SK-N-SH (cell line): ENCODE measurements around the gene CRYGD. TPM values are rescaled to one million over a fixed set of nuclear protein-coding genes. Genes with fewer than 3 reads are reported as not detected.
"Not testable (repeated sequence)": the region's sequence is repeated elsewhere in the genome, so short reads cannot be mapped to it uniquely, and the experiment has no call there.

Experiments
- CTCF ChIA-PET: fragments of 300-600, 350-600 bp; formaldehyde crosslinking; extraction: SDS; loops from one replicate; lab custom pipeline; 2021; lab: Yijun Ruan, JAX
- POLR2A ChIA-PET: fragments of 350-600 bp; sonication (Branson Sonifier 250); formaldehyde crosslinking; extraction: SDS; loops from one replicate; lab custom pipeline; 2020; ENCODE audit warnings: antibody characterized with exemption, inconsistent platforms; lab: Yijun Ruan, JAX
- DNase-seq: peaks from one replicate; pipeline ENCODE4 v3.0.0; 2012
- H2AFZ ChIP-seq: fragments of 200-600 bp; sonication (generic); 2 replicates; pipeline ENCODE4 v1.8.1; 2016; ENCODE audit warnings: antibody characterized with exemption, mild to moderate bottlenecking, low read depth
- H3F3A ChIP-seq: fragments of 200-600 bp; sonication (generic); replicated peaks from 2 replicates; pipeline ENCODE3; 2016; ENCODE audit warnings: antibody characterized with exemption, mild to moderate bottlenecking; ENCODE audit not compliant: insufficient read depth
- H3K27ac ChIP-seq, 2 experiments: fragments of 200-500 bp in 1 of 2; fragments of 200-600 bp in 1 of 2; sonication (Bioruptor generic) in 1 of 2; sonication (generic), shearing (Covaris generic) in 1 of 2; 2 replicates each; pipeline versions ENCODE4 v1.5.1 to v1.6.1; 2014 to 2016; ENCODE audit warnings: low read depth in 2 of 2, inconsistent platforms in 1 of 2, low read length in 1 of 2, mild to moderate bottlenecking in 1 of 2, mixed read lengths in 1 of 2
- H3K27me3 ChIP-seq: fragments of 200-600 bp; sonication (generic), shearing (Covaris generic); 2 replicates; pipeline ENCODE4 v1.6.1; 2016; ENCODE audit warnings: mixed run types; ENCODE audit not compliant: insufficient read depth
- H3K36me3 ChIP-seq, 2 experiments: fragments of 200-500 bp in 1 of 2; fragments of 200-600 bp in 1 of 2; sonication (Bioruptor generic) in 1 of 2; sonication (generic) in 1 of 2; replicated peaks in 1 of 2; 2 replicates each; pipeline versions ENCODE3 to v1.5.1; 2014 to 2016; ENCODE audit warnings: low read length in 1 of 2, mild to moderate bottlenecking in 1 of 2; ENCODE audit not compliant: insufficient read depth in 2 of 2, control insufficient read depth in 1 of 2
- H3K4me1 ChIP-seq, 2 experiments: fragments of 200-500 bp in 1 of 2; fragments of 200-600 bp in 1 of 2; sonication (Bioruptor generic) in 1 of 2; sonication (generic), shearing (Covaris generic) in 1 of 2; 2 replicates each; pipeline versions ENCODE4 v1.5.1 to v1.6.1; 2014 to 2016; ENCODE audit warnings: low read depth in 1 of 2, low read length in 1 of 2, mixed run types in 1 of 2; ENCODE audit not compliant: insufficient read depth in 2 of 2, control insufficient read depth in 1 of 2
- H3K4me2 ChIP-seq: fragments of 200-600 bp; sonication (generic), shearing (Covaris generic); 2 replicates; pipeline ENCODE4 v1.6.1; 2017; ENCODE audit warnings: mixed run types
- H3K4me3 ChIP-seq, 2 experiments: fragments of 200-500 bp in 1 of 2; fragments of 200-600 bp in 1 of 2; sonication (Bioruptor generic) in 1 of 2; sonication (generic), shearing (Covaris generic) in 1 of 2; 2 replicates each; pipeline versions ENCODE4 v1.5.1 to v1.8.1; 2014 to 2016; ENCODE audit warnings: low read depth in 2 of 2, inconsistent platforms in 1 of 2, low read length in 1 of 2, mild to moderate bottlenecking in 1 of 2, mixed read lengths in 1 of 2, moderate library complexity in 1 of 2
- H3K79me2 ChIP-seq: fragments of 200-600 bp; sonication (generic); 2 replicates; pipeline ENCODE4 v1.8.1; 2017; ENCODE audit warnings: mild to moderate bottlenecking; ENCODE audit not compliant: insufficient read depth
- H3K9ac ChIP-seq: fragments of 200-600 bp; sonication (generic); 2 replicates; pipeline ENCODE4 v1.6.1; 2017; ENCODE audit warnings: mixed run types
- H3K9me2 ChIP-seq: fragments of 200-600 bp; sonication (generic); 2 replicates; pipeline ENCODE4 v1.6.1; 2017; ENCODE audit warnings: mixed run types
- H3K9me3 ChIP-seq: fragments of 200-600 bp; sonication (generic); 2 replicates; pipeline ENCODE4 v1.6.1; 2017; ENCODE audit warnings: mixed run types, mild to moderate bottlenecking, moderate library complexity
- H4K20me1 ChIP-seq: fragments of 200-600 bp; sonication (generic); 2 replicates; pipeline ENCODE4 v1.6.1; 2017; ENCODE audit warnings: mild to moderate bottlenecking, mixed run types; ENCODE audit not compliant: insufficient read depth
- EP300 ChIP-seq, 2 experiments: IDR thresholded peaks; 2 replicates each; pipeline versions ENCODE4 v1.4.0 to v1.6.1; 2012; ENCODE audit warnings: borderline replicate concordance in 1 of 2, low read depth in 1 of 2, low read length in 1 of 2
- FOSL2 ChIP-seq: IDR thresholded peaks from 2 replicates; pipeline ENCODE4 v1.4.0; 2012; ENCODE audit warnings: low read depth, mild to moderate bottlenecking, moderate library complexity, borderline replicate concordance
- GABPA ChIP-seq: IDR thresholded peaks from 2 replicates; pipeline ENCODE4 v1.4.0; 2012; ENCODE audit warnings: low read depth, mild to moderate bottlenecking
- NFIC ChIP-seq: IDR thresholded peaks from 2 replicates; pipeline ENCODE4 v1.4.0; 2012; ENCODE audit warnings: borderline replicate concordance
- NRF1 ChIP-seq: IDR thresholded peaks from 2 replicates; pipeline ENCODE4 v1.6.1; 2012; ENCODE audit warnings: low read depth, mild to moderate bottlenecking, low read length
- RCOR1 ChIP-seq: fragments of 150-350 bp; IDR thresholded peaks from 2 replicates; pipeline ENCODE4 v1.6.1; 2017; ENCODE audit warnings: antibody characterized with exemption, low read length
- RFX5 ChIP-seq: IDR thresholded peaks from 2 replicates; pipeline ENCODE4 v1.6.1; 2012; ENCODE audit warnings: mild to moderate bottlenecking, improper control_type of control experiment, low read length
- RXRA ChIP-seq: IDR thresholded peaks from 2 replicates; pipeline ENCODE4 v1.4.0; 2012; ENCODE audit warnings: low read depth, mild to moderate bottlenecking, borderline replicate concordance
- TCF12 ChIP-seq: IDR thresholded peaks from 2 replicates; pipeline ENCODE4 v1.4.0; 2012
- WGBS: methylation state at CpG from one replicate; pipeline ENCODE4 v1.1.6; 2017; ENCODE audit warnings: low lambda C conversion rate; 5-methylcytosine and 5-hydroxymethylcytosine counted together
- polyA plus RNA-seq, 3 experiments: library from polyadenylated mRNA; depleted of rRNA; stranded (reverse); fragments of >200 nt; gene quantifications; 2 replicates each; pipeline ENCODE4 v1.2.3, GENCODE V29; 2012
- TF ChIP-seq, protein P1 (sequence below): IDR thresholded peaks from 2 replicates; pipeline ENCODE4 v1.4.0; 2012; ENCODE audit warnings: low read depth
- TF ChIP-seq, protein P2 (sequence below): fragments of 200-600 bp; sonication (generic); IDR thresholded peaks from 2 replicates; pipeline ENCODE4 v1.6.1; 2017; ENCODE audit warnings: antibody characterized with exemption, mild to moderate bottlenecking, moderate library complexity

The CRYGD gene
- polyA plus RNA-seq, 1 of the 3 experiments (the other 2 are of a cell fraction): not detected

DNA sequence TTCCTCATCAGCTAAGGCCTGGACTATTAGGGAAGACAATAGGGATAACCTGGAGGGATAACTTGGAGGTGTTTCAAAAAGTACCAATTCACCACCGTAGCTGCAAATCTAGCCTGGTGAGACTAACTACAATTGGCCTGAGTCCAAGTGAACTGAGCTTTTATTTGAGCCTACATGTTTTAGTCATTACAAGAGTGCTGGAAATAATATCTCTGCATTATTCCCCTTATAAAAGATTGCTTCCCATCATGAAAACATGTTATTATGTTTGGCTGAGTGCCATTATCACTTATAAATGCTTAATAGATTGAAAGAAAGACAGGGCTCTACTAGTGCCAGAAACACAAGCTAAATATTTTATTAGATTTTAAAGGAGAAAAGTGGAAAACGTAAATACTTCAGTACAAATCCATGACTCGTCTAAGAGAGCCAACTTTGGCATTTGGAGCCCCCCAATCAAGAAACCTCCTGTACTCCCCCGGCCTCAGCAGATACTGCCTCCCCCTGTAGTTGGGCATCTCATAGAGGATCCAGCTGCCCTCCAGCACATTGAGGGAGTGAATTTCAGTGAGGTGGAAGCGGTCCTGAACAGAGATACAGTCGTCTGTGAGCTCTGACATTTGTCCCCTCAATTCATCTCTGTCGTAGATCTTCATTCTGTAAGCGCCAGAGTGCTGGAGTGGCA is 18.1 kb upstream of the CRYGD start:
- H3K27ac ChIP-seq: peak overlapping the region in 1 of 2 experiments; percentile 81; a peak in 2 of 4 replicates
- no peaks in the 10 kb centered on the region for H3F3A ChIP-seq
- H3K4me2 ChIP-seq: peak overlapping the region; percentile 28; the same call in 1 of the 2 replicates
- peak; percentile 61 for DNase-seq
- POLR2A ChIA-PET: no interaction called here
- no peaks in the 10 kb centered on the region for H3K27me3 ChIP-seq
- no peaks in the 10 kb centered on the region for H3K79me2 ChIP-seq
- H3K36me3 ChIP-seq: no peaks in the 10 kb centered on the region
- H3K4me1 ChIP-seq: peaks cover 6 to 9% of the 10 kb centered on the region in 2 experiments; a peak in 3 of 4 replicates
- H4K20me1 ChIP-seq: no peaks in the 10 kb centered on the region
- H3K9me3 ChIP-seq: no peaks in the 10 kb centered on the region
- TF ChIP-seq RCOR1 (no peak), FOSL2 (no peak), EP300 (IDR thresholded peaks at IDR 0.05; ENCODE audit: borderline replicate concordance in 1 of 2, low read depth in 1 of 2, low read length in 1 of 2) (peak in 1 of 2 experiments; percentile 65; a peak in 2 of 4 replicates), TCF12 (no peak), NFIC (peak; percentile 62)
- TF ChIP-seq, protein P1, sequence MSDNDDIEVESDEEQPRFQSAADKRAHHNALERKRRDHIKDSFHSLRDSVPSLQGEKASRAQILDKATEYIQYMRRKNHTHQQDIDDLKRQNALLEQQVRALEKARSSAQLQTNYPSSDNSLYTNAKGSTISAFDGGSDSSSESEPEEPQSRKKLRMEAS: no peak
- WGBS: 28% methylated on average over 8 of the region's 8 CpGs
- no peaks in the 10 kb centered on the region for H3K9me2 ChIP-seq
- H3K9ac ChIP-seq: no peak overlapping the region
- CTCF ChIA-PET: interaction anchor here (0.6 to 3.0 kb wide), 8 partner anchors 11 to 113 kb away, joined by 3 to 22 read pairs (median 3); partner anchors contain the start of gene IDH1
- no peak overlapping the region for H2AFZ ChIP-seq
- H3K4me3 ChIP-seq: no peak overlapping the region

DNA sequence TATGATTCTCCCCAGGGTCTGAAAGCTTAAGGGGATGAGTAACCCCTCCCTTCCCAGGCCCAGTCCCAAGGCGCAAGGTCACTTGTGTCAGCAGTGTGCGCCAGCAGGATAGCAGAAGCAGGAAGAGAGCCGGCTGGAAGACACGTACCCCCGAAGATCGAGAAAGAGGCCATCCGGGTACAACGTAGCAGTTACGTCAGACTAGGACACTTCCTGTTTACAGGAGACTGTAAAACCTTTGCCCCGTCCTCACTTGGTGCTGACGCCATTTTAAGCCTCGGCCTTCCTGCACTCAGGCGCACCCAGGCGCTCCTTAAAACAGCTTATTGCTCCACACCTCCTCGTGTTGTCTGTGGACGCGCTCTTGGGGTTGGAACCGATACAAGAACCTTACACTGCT is 15.1 kb upstream of the CRYGD start:
- 90% methylated on average over 18 of the region's 18 CpGs for WGBS

DNA sequence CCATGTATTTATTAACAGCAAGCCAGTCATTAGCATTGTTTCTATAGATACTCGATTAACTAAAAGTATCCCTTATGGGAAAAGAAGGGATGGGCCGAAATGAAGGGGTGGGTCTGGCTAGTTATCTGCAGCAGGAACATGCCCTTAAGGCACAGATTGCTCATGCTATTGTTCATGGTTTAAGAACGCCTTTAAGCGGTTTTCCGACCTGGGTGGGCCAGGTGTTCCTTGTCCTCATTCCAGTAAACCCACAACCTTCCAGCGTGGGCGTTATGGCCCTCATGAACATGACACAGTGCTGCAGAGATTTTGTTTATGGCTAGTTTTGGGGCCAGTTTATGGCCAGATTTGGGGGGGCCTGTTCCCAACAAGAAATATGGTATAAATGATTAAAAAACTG is 14.0 kb upstream of the CRYGD start:
- H3K79me2 ChIP-seq, H3K4me2 ChIP-seq, H3K27me3 ChIP-seq, DNase-seq, H3K36me3 ChIP-seq, POLR2A ChIA-PET, H3K4me3 ChIP-seq, H2AFZ ChIP-seq, H3K9me3 ChIP-seq, H3K27ac ChIP-seq, H3K9ac ChIP-seq, H4K20me1 ChIP-seq, H3K9me2 ChIP-seq, H3F3A ChIP-seq: not testable (repeated sequence)
- CTCF ChIA-PET: interaction anchor here (2.1 to 2.2 kb wide), 2 partner anchors 37 kb away, joined by 7 to 10 read pairs; no protein-coding TSS in a partner anchor
- peaks cover 6 to 15% of the 10 kb centered on the region in 2 experiments; a peak in 3 of 4 replicates for H3K4me1 ChIP-seq
- 90% methylated on average over 7 of the region's 7 CpGs for WGBS

More for the DNA sequence above, 15.1 kb upstream of the CRYGD start:
- Histone ChIP-seq H4K20me1 (no peaks in the 10 kb centered on the region), H3K4me1 (peaks cover 6 to 15% of the 10 kb centered on the region in 2 experiments; a peak in 3 of 4 replicates), H3K9me2 (no peaks in the 10 kb centered on the region), H3K27me3 (no peaks in the 10 kb centered on the region), H3K4me3 (no peak overlapping the region), H3K36me3 (no peaks in the 10 kb centered on the region), H2AFZ (no peak overlapping the region), H3F3A (no peaks in the 10 kb centered on the region), H3K79me2 (no peaks in the 10 kb centered on the region), H3K27ac (no peak overlapping the region), H3K9ac (no peak overlapping the region), H3K9me3 (no peaks in the 10 kb centered on the region), H3K4me2 (no peak overlapping the region)
- POLR2A ChIA-PET: no interaction called here
- TF ChIP-seq RXRA (no peak), GABPA (no peak), NRF1 (no peak), RFX5 (no peak)
- TF ChIP-seq, protein P2, sequence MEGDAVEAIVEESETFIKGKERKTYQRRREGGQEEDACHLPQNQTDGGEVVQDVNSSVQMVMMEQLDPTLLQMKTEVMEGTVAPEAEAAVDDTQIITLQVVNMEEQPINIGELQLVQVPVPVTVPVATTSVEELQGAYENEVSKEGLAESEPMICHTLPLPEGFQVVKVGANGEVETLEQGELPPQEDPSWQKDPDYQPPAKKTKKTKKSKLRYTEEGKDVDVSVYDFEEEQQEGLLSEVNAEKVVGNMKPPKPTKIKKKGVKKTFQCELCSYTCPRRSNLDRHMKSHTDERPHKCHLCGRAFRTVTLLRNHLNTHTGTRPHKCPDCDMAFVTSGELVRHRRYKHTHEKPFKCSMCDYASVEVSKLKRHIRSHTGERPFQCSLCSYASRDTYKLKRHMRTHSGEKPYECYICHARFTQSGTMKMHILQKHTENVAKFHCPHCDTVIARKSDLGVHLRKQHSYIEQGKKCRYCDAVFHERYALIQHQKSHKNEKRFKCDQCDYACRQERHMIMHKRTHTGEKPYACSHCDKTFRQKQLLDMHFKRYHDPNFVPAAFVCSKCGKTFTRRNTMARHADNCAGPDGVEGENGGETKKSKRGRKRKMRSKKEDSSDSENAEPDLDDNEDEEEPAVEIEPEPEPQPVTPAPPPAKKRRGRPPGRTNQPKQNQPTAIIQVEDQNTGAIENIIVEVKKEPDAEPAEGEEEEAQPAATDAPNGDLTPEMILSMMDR: no peak
- TF ChIP-seq, protein P1: no peak
- DNase-seq: no peak
- CTCF ChIA-PET: no interaction called here
